ENCODE data around the gene ZKSCAN3.
"Not testable (repeated sequence)": the region's sequence is repeated elsewhere in the genome, so short reads cannot be mapped to it uniquely, and the experiment has no call there.

Gene ZKSCAN3

GRCh38 chr6:28403923-28404322, 54.2 kb downstream of the ZKSCAN3 start:
- DNase-seq; in situ Hi-C loops (cut with HindIII; ENCODE audit: low pct_ligation_motif_present, low pct_unique_long_range_greater_than_20kb, low sequenced_read_pairs): not testable (repeated sequence)

- in situ Hi-C loops (cut with HindIII; ENCODE audit: low pct_ligation_motif_present, low pct_unique_long_range_greater_than_20kb, low sequenced_read_pairs) = no loop called here
- no peak for DNase-seq
Measured at GRCh38 chr6:28407401-28407800, 57.7 kb downstream of the ZKSCAN3 start.

- no peak for DNase-seq
- in situ Hi-C loops (cut with HindIII; ENCODE audit: low pct_ligation_motif_present, low pct_unique_long_range_greater_than_20kb, low sequenced_read_pairs) = no loop called here
Measured at GRCh38 chr6:28408076-28408802, 58.5 kb downstream of the ZKSCAN3 start.

- in situ Hi-C loops (cut with HindIII; ENCODE audit: low pct_ligation_motif_present, low pct_unique_long_range_greater_than_20kb, low sequenced_read_pairs) = no loop called here
- no peak for DNase-seq
Measured at GRCh38 chr6:28410767-28411166, 61.0 kb downstream of the ZKSCAN3 start.

GRCh38 chr6:28413681-28414080, 63.9 kb downstream of the ZKSCAN3 start:
- no peak for DNase-seq
- in situ Hi-C loops (cut with HindIII; ENCODE audit: low pct_ligation_motif_present, low pct_unique_long_range_greater_than_20kb, low sequenced_read_pairs) = no loop called here

Data from ACHN (cell line).